ENCODE measurements around the gene CFAP43.

DNA sequence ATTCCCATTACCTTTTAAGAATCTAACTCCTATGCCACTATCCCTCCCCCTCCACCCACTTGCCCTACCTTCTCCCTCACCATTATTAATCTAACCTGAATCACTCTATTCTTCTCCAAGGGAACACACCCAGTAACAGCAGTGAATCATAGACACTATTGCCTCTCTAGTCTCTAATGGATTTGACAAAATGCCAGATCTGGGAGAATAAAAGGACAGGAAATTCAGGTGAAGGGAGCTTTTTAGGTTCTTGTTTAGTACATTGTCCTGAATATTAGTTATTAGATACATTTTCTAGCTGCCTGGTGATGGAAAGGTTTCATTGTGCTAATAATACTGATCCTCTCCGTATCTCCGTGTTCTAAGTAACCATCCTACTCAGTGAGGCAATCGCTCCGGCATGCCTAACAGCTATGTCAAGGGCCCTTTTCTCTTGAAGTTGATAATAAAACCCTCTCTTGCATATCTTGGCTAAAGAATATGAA is 114.3 kb downstream of the CFAP43 start:
- TF ChIP-seq GATA2 (IDR thresholded peaks at IDR 0.05; ENCODE audit: low read depth, low read length) = no peak
- TF ChIP-seq GATA3 (IDR thresholded peaks at IDR 0.05; ENCODE audit: low read depth, low read length) = no peak
